IPS-20b (cell line): ENCODE measurements around the gene P2RY2.

Experiments used
- H3K27ac ChIP-seq: one replicate; pipeline ENCODE4 v1.5.1; 2013; ENCODE audit warnings: low read length
- H3K27me3 ChIP-seq: 2 replicates; pipeline ENCODE4 v1.6.1; 2013; ENCODE audit warnings: mild to moderate bottlenecking, low read length, inconsistent platforms; ENCODE audit not compliant: insufficient read depth
- H3K36me3 ChIP-seq: 2 replicates; pipeline ENCODE4 v1.6.1; 2013; ENCODE audit warnings: low read depth, mild to moderate bottlenecking, inconsistent platforms, low read length, moderate library complexity; ENCODE audit not compliant: insufficient read depth
- H3K4me1 ChIP-seq: 2 replicates; pipeline ENCODE4 v1.6.1; 2013; ENCODE audit warnings: mild to moderate bottlenecking, control low read depth, inconsistent platforms, low read length, moderate library complexity; ENCODE audit not compliant: insufficient read depth
- H3K4me3 ChIP-seq: 2 replicates; pipeline ENCODE4 v1.5.1; 2013; ENCODE audit warnings: mild to moderate bottlenecking, low read length, inconsistent platforms
- H3K9ac ChIP-seq: 2 replicates; pipeline ENCODE4 v1.6.1; 2013; ENCODE audit warnings: low read depth, mild to moderate bottlenecking, inconsistent platforms, low read length, moderate library complexity
- H3K9me3 ChIP-seq: 2 replicates; pipeline ENCODE4 v1.6.1; 2013; ENCODE audit warnings: mild to moderate bottlenecking, low read depth, low read length, inconsistent platforms; ENCODE audit not compliant: insufficient read depth

P2RY2 gene

DNA sequence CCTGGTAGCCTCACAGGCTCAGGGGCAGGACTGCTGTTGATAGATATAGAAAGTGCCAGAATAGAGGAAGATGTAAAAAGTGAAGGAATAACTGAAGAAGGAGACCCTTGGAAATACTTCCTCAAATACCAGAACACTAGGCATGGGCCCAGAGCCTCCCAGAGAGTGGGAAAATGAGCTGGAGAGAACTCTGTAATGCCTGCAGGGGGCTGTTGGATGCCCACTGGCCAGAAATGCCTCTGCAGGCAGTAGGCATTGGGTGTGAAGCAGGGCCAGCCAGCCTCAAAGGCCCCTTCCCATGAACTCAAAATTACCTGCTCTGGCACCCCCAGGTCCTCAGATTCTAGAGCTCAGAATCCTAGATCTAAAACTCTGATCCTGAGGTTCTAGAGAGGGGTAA lies 15.1 kb downstream of the P2RY2 start:
- H3K9me3 ChIP-seq: no peaks in the 10 kb centered on the region
- no peak overlapping the region for H3K9ac ChIP-seq
- no peak overlapping the region for H3K4me3 ChIP-seq
- no peak overlapping the region for H3K27ac ChIP-seq
- no peaks in the 10 kb centered on the region for H3K36me3 ChIP-seq
- H3K27me3 ChIP-seq: no peaks in the 10 kb centered on the region; the same call in 1 of the 2 replicates
- H3K4me1 ChIP-seq: peaks cover 4% of the 10 kb centered on the region; the same call in 1 of the 2 replicates

DNA sequence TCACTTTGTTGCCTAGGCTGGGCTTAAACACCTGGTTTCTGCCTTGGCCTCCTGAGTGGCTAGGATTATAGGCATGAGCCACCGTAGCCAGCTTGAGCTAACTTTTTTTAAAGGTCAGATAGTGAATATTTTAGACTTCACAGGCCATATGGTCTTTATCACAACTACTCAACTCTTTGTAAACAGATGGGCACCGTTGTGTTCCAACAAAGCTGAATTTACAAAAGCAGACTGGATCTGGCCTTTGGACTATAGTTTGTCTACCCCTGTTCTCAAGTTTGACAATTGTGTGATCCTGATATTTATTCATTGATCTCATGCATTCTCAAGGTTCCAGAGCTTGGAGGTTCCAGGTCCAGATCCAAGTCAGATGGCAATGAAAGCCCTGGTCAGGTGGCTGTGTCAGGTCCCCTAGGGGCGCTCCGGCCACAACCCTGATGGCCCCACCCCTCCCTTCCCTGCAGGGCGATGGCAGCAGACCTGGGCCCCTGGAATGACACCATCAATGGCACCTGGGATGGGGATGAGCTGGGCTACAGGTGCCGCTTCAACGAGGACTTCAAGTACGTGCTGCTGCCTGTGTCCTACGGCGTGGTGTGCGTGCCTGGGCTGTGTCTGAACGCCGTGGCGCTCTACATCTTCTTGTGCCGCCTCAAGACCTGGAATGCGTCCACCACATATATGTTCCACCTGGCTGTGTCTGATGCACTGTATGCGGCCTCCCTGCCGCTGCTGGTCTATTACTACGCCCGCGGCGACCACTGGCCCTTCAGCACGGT lies 15.8 kb downstream of the P2RY2 start:
- H3K9ac ChIP-seq: no peak overlapping the region
- H3K4me3 ChIP-seq: no peak overlapping the region
- no peaks in the 10 kb centered on the region; the same call in 1 of the 2 replicates for H3K27me3 ChIP-seq

DNA sequence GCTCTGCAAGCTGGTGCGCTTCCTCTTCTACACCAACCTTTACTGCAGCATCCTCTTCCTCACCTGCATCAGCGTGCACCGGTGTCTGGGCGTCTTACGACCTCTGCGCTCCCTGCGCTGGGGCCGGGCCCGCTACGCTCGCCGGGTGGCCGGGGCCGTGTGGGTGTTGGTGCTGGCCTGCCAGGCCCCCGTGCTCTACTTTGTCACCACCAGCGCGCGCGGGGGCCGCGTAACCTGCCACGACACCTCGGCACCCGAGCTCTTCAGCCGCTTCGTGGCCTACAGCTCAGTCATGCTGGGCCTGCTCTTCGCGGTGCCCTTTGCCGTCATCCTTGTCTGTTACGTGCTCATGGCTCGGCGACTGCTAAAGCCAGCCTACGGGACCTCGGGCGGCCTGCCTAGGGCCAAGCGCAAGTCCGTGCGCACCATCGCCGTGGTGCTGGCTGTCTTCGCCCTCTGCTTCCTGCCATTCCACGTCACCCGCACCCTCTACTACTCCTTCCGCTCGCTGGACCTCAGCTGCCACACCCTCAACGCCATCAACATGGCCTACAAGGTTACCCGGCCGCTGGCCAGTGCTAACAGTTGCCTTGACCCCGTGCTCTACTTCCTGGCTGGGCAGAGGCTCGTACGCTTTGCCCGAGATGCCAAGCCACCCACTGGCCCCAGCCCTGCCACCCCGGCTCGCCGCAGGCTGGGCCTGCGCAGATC lies 16.5 kb downstream of the P2RY2 start:
- no peak overlapping the region for H3K27ac ChIP-seq
- no peaks in the 10 kb centered on the region for H3K36me3 ChIP-seq
- H3K9me3 ChIP-seq: no peaks in the 10 kb centered on the region
- no peak overlapping the region for H3K4me3 ChIP-seq
- no peak overlapping the region for H3K9ac ChIP-seq
- H3K27me3 ChIP-seq: no peaks in the 10 kb centered on the region; the same call in 1 of the 2 replicates
- H3K4me1 ChIP-seq: no peaks in the 10 kb centered on the region

More for the DNA sequence above, 15.8 kb downstream of the P2RY2 start:
- no peaks in the 10 kb centered on the region for H3K36me3 ChIP-seq
- H3K4me1 ChIP-seq: no peaks in the 10 kb centered on the region
- no peaks in the 10 kb centered on the region for H3K9me3 ChIP-seq
- no peak overlapping the region for H3K27ac ChIP-seq

GRCh38 chr11:73235236-73235786 lies 17.2 kb downstream of the P2RY2 start:
- H3K27ac ChIP-seq: no peak overlapping the region
- no peaks in the 10 kb centered on the region for H3K36me3 ChIP-seq
- no peaks in the 10 kb centered on the region; the same call in 1 of the 2 replicates for H3K27me3 ChIP-seq
- H3K9me3 ChIP-seq: no peaks in the 10 kb centered on the region
- H3K4me3 ChIP-seq: no peak overlapping the region
- no peak overlapping the region for H3K9ac ChIP-seq
- no peaks in the 10 kb centered on the region for H3K4me1 ChIP-seq

GRCh38 chr11:73236205-73236765 lies 18.2 kb downstream of the P2RY2 start:
- Histone ChIP-seq H3K27me3 (no peaks in the 10 kb centered on the region; the same call in 1 of the 2 replicates), H3K4me1 (no peaks in the 10 kb centered on the region), H3K9me3 (no peaks in the 10 kb centered on the region), H3K36me3 (no peaks in the 10 kb centered on the region), H3K4me3 (no peak overlapping the region), H3K27ac (no peak overlapping the region), H3K9ac (no peak overlapping the region)

GRCh38 chr11:73236854-73237253 lies 18.8 kb downstream of the P2RY2 start:
- no peaks in the 10 kb centered on the region for H3K36me3 ChIP-seq
- no peak overlapping the region for H3K27ac ChIP-seq
- no peak overlapping the region for H3K9ac ChIP-seq
- H3K4me1 ChIP-seq: no peaks in the 10 kb centered on the region
- H3K27me3 ChIP-seq: no peaks in the 10 kb centered on the region; the same call in 1 of the 2 replicates
- no peak overlapping the region for H3K4me3 ChIP-seq
- H3K9me3 ChIP-seq: no peaks in the 10 kb centered on the region

GRCh38 chr11:73237471-73238290 lies 19.6 kb downstream of the P2RY2 start:
- Histone ChIP-seq H3K9ac (no peak overlapping the region), H3K36me3 (no peaks in the 10 kb centered on the region), H3K27ac (no peak overlapping the region), H3K4me3 (no peak overlapping the region), H3K27me3 (no peaks in the 10 kb centered on the region; the same call in 1 of the 2 replicates), H3K9me3 (no peaks in the 10 kb centered on the region), H3K4me1 (no peaks in the 10 kb centered on the region)

GRCh38 chr11:73239111-73239521 lies 21.0 kb downstream of the P2RY2 start:
- Histone ChIP-seq H3K27ac (no peak overlapping the region), H3K9ac (no peak overlapping the region), H3K4me3 (no peak overlapping the region), H3K4me1 (no peaks in the 10 kb centered on the region), H3K27me3 (no peaks in the 10 kb centered on the region; the same call in 1 of the 2 replicates), H3K9me3 (no peaks in the 10 kb centered on the region), H3K36me3 (no peaks in the 10 kb centered on the region)

GRCh38 chr11:73239571-73240189 lies 21.6 kb downstream of the P2RY2 start:
- Histone ChIP-seq H3K9ac (no peak overlapping the region), H3K27ac (no peak overlapping the region), H3K9me3 (no peaks in the 10 kb centered on the region), H3K36me3 (no peaks in the 10 kb centered on the region), H3K4me3 (no peak overlapping the region), H3K27me3 (no peaks in the 10 kb centered on the region; the same call in 1 of the 2 replicates), H3K4me1 (no peaks in the 10 kb centered on the region)

GRCh38 chr11:73240190-73240781 lies 22.2 kb downstream of the P2RY2 start:
- H3K27ac ChIP-seq: no peak overlapping the region
- H3K9ac ChIP-seq: no peak overlapping the region

More at GRCh38 chr11:73240190-73240781, 22.2 kb downstream of the P2RY2 start:
- Histone ChIP-seq H3K36me3 (no peaks in the 10 kb centered on the region), H3K4me1 (no peaks in the 10 kb centered on the region), H3K9me3 (no peaks in the 10 kb centered on the region), H3K27me3 (no peaks in the 10 kb centered on the region; the same call in 1 of the 2 replicates), H3K4me3 (no peak overlapping the region)
